Frontal cortex (tissue), 4 donors: ENCODE measurements around the gene ZC3H12D. TPM values are rescaled to one million over a fixed set of nuclear protein-coding genes. Genes with fewer than 3 reads are reported as not detected.
"Not testable (repeated sequence)": the region's sequence is repeated elsewhere in the genome, so short reads cannot be mapped to it uniquely, and the experiment has no call there.

Experiments used
- DNase-seq, 2 donors: peaks; one replicate each; pipeline ENCODE4 v3.0.0; 2012; ENCODE audit warnings: low spot score in 2 of 2
- FAIRE-seq: peaks from 2 replicates; lab custom pipeline; 2012; peaks lifted over from hg19 to GRCh38; lab: Jason Lieb, UNC
- total RNA-seq: library from RNA; depleted of rRNA; stranded (reverse); fragments of >200 nt; gene quantifications from one replicate; pipeline ENCODE4 v1.2.3, GENCODE V29; 2014
- donor health status: control.
- donor health status: control.
- donor health status: control.

The ZC3H12D gene
- 0.41 TPM for total RNA-seq

- no peak for FAIRE-seq
- DNase-seq, result no peak
These were observed at the start of gene ZC3H12D for GRCh38 chr6:149484733-149485700. Gene ZC3H12D (minus strand): TSS chr6:149485014. CDS start chr6:149474543, 10,471 bp downstream.

- FAIRE-seq (no peak), DNase-seq (no peak)
These were observed 44.8 kb upstream of the ZC3H12D start for GRCh38 chr6:149529650-149530049.

GRCh38 chr6:149515494-149515893 is 30.7 kb upstream of the ZC3H12D start:
- DNase-seq, result no peak
- no peak for FAIRE-seq

- DNase-seq (no peak), FAIRE-seq (no peak)
These were observed 29.1 kb upstream of the ZC3H12D start for GRCh38 chr6:149513915-149514314.

GRCh38 chr6:149510793-149511512 is 26.1 kb upstream of the ZC3H12D start:
- no peak for DNase-seq
- FAIRE-seq, result no peak

GRCh38 chr6:149508485-149508884 is 23.7 kb upstream of the ZC3H12D start:
- DNase-seq, result no peak
- no peak for FAIRE-seq

- no peak for DNase-seq
- FAIRE-seq, result no peak
These were observed 19.1 kb upstream of the ZC3H12D start for GRCh38 chr6:149503872-149504271.

GRCh38 chr6:149503276-149503675 is 18.5 kb upstream of the ZC3H12D start:
- FAIRE-seq (no peak), DNase-seq (no peak)

GRCh38 chr6:149501768-149502167 is 17.0 kb upstream of the ZC3H12D start:
- no peak for FAIRE-seq
- DNase-seq, result no peak

GRCh38 chr6:149501201-149501600 is 16.4 kb upstream of the ZC3H12D start:
- DNase-seq (no peak), FAIRE-seq (no peak)

- no peak for FAIRE-seq
- DNase-seq, result no peak
These were observed 15.3 kb upstream of the ZC3H12D start for GRCh38 chr6:149500096-149500495.

- FAIRE-seq (no peak), DNase-seq (no peak)
These were observed 14.3 kb upstream of the ZC3H12D start for GRCh38 chr6:149499066-149499465.

- DNase-seq (no peak), FAIRE-seq (no peak)
These were observed 12.6 kb upstream of the ZC3H12D start for GRCh38 chr6:149497365-149497764.

GRCh38 chr6:149496597-149496996 is 11.8 kb upstream of the ZC3H12D start:
- not testable (repeated sequence) for FAIRE-seq, DNase-seq

- not testable (repeated sequence) for FAIRE-seq, DNase-seq
These were observed 10.7 kb upstream of the ZC3H12D start for GRCh38 chr6:149495349-149496016.

- not testable (repeated sequence) for DNase-seq, FAIRE-seq
These were observed 10.0 kb upstream of the ZC3H12D start for GRCh38 chr6:149494810-149495209.

GRCh38 chr6:149493761-149494320 is 9.0 kb upstream of the ZC3H12D start:
- FAIRE-seq (no peak), DNase-seq (no peak)

- FAIRE-seq (no peak), DNase-seq (no peak)
These were observed 8.1 kb upstream of the ZC3H12D start for GRCh38 chr6:149492798-149493343.

GRCh38 chr6:149489967-149490366 is 5.2 kb upstream of the ZC3H12D start:
- FAIRE-seq, result no peak

GRCh38 chr6:149488815-149489214 is 4.0 kb upstream of the ZC3H12D start:
- FAIRE-seq, result no peak

More at GRCh38 chr6:149489967-149490366, 5.2 kb upstream of the ZC3H12D start:
- DNase-seq, result no peak

More at GRCh38 chr6:149488815-149489214, 4.0 kb upstream of the ZC3H12D start:
- DNase-seq, result no peak
